H9 (cell line): ENCODE data around the gene ETV7. TPM values are rescaled to one million over a fixed set of nuclear protein-coding genes. Genes with fewer than 3 reads are reported as not detected.

Experiments used
- DNase-seq: peaks from one replicate; pipeline ENCODE4 v3.0.0-alpha.2; 2017
- H2AFZ ChIP-seq: one replicate; pipeline ENCODE4 v1.6.1; 2013; ENCODE audit warnings: mild to moderate bottlenecking, low read length, control low read depth, moderate library complexity
- H2AK5ac ChIP-seq: 2 replicates; pipeline ENCODE4 v1.6.1; 2013; ENCODE audit warnings: low read length, control low read depth, mixed read lengths; ENCODE audit not compliant: insufficient read length
- H2BK120ac ChIP-seq: one replicate; pipeline ENCODE4 v1.6.1; 2013; ENCODE audit warnings: low read depth, mild to moderate bottlenecking, low read length, control low read depth, inconsistent platforms; ENCODE audit not compliant: poor library complexity, severe bottlenecking
- H2BK12ac ChIP-seq: 2 replicates; pipeline ENCODE4 v1.6.1; 2013; ENCODE audit warnings: low read length, control low read depth, mixed read lengths, low read depth; ENCODE audit not compliant: insufficient read length
- H2BK15ac ChIP-seq: 2 replicates; pipeline ENCODE4 v1.6.1; 2013; ENCODE audit warnings: low read depth, low read length, control low read depth
- H2BK20ac ChIP-seq: one replicate; pipeline ENCODE4 v1.6.1; 2013; ENCODE audit warnings: low read depth, mild to moderate bottlenecking, low read length, control low read depth, inconsistent platforms; ENCODE audit not compliant: poor library complexity, severe bottlenecking
- H2BK5ac ChIP-seq: 2 replicates; pipeline ENCODE4 v1.6.1; 2013; ENCODE audit warnings: low read length, control low read depth, mixed read lengths; ENCODE audit not compliant: insufficient read length
- H3K14ac ChIP-seq: 2 replicates; pipeline ENCODE4 v1.6.1; 2013; ENCODE audit warnings: low read length, control low read depth; ENCODE audit not compliant: insufficient read depth
- H3K18ac ChIP-seq: 2 replicates; pipeline ENCODE4 v1.6.1; 2013; ENCODE audit warnings: low read depth, mild to moderate bottlenecking, mixed read lengths, low read length, control low read depth; ENCODE audit not compliant: insufficient read length
- H3K23ac ChIP-seq: 2 replicates; pipeline ENCODE4 v1.6.1; 2013; ENCODE audit warnings: low read length, control low read depth, mixed read lengths, low read depth; ENCODE audit not compliant: insufficient read length
- H3K23me2 ChIP-seq: 2 replicates; pipeline ENCODE4 v1.6.1; 2013; ENCODE audit warnings: low read depth, mild to moderate bottlenecking, mixed read lengths, low read length, control low read depth; ENCODE audit not compliant: insufficient read length, poor library complexity, severe bottlenecking
- H3K27ac ChIP-seq: 2 replicates; pipeline ENCODE4 v1.5.1; 2013; ENCODE audit warnings: low read length, control low read depth, mixed read lengths, low read depth; ENCODE audit not compliant: insufficient read length
- H3K27me3 ChIP-seq: 2 replicates; pipeline ENCODE4 v1.6.1; 2013; ENCODE audit warnings: low read length, control low read depth, inconsistent platforms; ENCODE audit not compliant: insufficient read depth
- H3K4ac ChIP-seq: 2 replicates; pipeline ENCODE4 v1.6.1; 2013; ENCODE audit warnings: low read depth, mild to moderate bottlenecking, control low read depth, inconsistent platforms, low read length, moderate library complexity
- H3K4me1 ChIP-seq: 2 replicates; pipeline ENCODE4 v1.6.1; 2013; ENCODE audit warnings: low read length, control low read depth, inconsistent platforms; ENCODE audit not compliant: insufficient read depth
- H3K4me2 ChIP-seq: 2 replicates; pipeline ENCODE4 v1.6.1; 2013; ENCODE audit warnings: low read length, control low read depth, mixed read lengths; ENCODE audit not compliant: insufficient read length, insufficient read depth
- H3K56ac ChIP-seq: 2 replicates; pipeline ENCODE4 v1.6.1; 2013; ENCODE audit warnings: low read depth, mild to moderate bottlenecking, mixed read lengths, low read length, control low read depth; ENCODE audit not compliant: insufficient read length
- H3K79me1 ChIP-seq: 2 replicates; pipeline ENCODE4 v1.6.1; 2013; ENCODE audit warnings: low read depth, mild to moderate bottlenecking, moderate library complexity, low read length, control low read depth, inconsistent platforms; ENCODE audit not compliant: insufficient read depth, poor library complexity, severe bottlenecking
- H3K79me2 ChIP-seq: 2 replicates; pipeline ENCODE4 v1.6.1; 2013; ENCODE audit warnings: low read length, control low read depth, inconsistent platforms; ENCODE audit not compliant: insufficient read depth
- H3K9ac ChIP-seq: 2 replicates; pipeline ENCODE4 v1.6.1; 2013; ENCODE audit warnings: low read length, control low read depth, mixed read lengths; ENCODE audit not compliant: insufficient read length; ENCODE audit errors: extremely low read depth
- H3K9me3 ChIP-seq: one replicate; pipeline ENCODE4 v1.6.1; 2013; ENCODE audit warnings: low read depth, low read length, inconsistent platforms; ENCODE audit not compliant: control insufficient read depth
- H3T11ph ChIP-seq: one replicate; pipeline ENCODE4 v1.6.1; 2013; ENCODE audit warnings: mild to moderate bottlenecking, low read length, control low read depth, inconsistent platforms
- H4K20me1 ChIP-seq: one replicate; pipeline ENCODE4 v1.6.1; 2013; ENCODE audit not compliant: control insufficient read depth, insufficient read length, insufficient read depth
- H4K5ac ChIP-seq: 2 replicates; pipeline ENCODE4 v1.6.1; 2013; ENCODE audit warnings: low read depth, mild to moderate bottlenecking, mixed read lengths, low read length, control low read depth; ENCODE audit not compliant: insufficient read length
- H4K8ac ChIP-seq: replicated peaks from 2 replicates; pipeline ENCODE4 v1.6.1; 2013; ENCODE audit warnings: low read length, control low read depth, mixed read lengths, low read depth; ENCODE audit not compliant: insufficient read length
- H4K91ac ChIP-seq: 2 replicates; pipeline ENCODE4 v1.6.1; 2013; ENCODE audit warnings: low read depth, mild to moderate bottlenecking, moderate library complexity, mixed read lengths, low read length, control low read depth; ENCODE audit not compliant: insufficient read length
- H3K27ac Mint-ChIP-seq, 3 experiments: 2 replicates in 2 of 3; 3 replicates in 1 of 3; pipeline ENCODE4 v1.8.0; 2020 to 2021; ENCODE audit warnings: mixed read lengths in 3 of 3, mild to moderate bottlenecking in 1 of 3, moderate library complexity in 1 of 3
- H3K27me3 Mint-ChIP-seq: 2 replicates; pipeline ENCODE4 v1.8.0; 2021; ENCODE audit warnings: low read depth, mild to moderate bottlenecking, moderate library complexity, mixed read lengths
- H3K36me3 Mint-ChIP-seq, 3 experiments: 2 replicates in 2 of 3; 3 replicates in 1 of 3; pipeline ENCODE4 v1.8.0; 2020 to 2021; ENCODE audit warnings: low read depth in 3 of 3, mixed read lengths in 3 of 3; ENCODE audit not compliant: insufficient read depth in 1 of 3
- H3K4me1 Mint-ChIP-seq, 2 experiments: 2 replicates each; pipeline ENCODE4 v1.8.0; 2020; ENCODE audit warnings: mixed read lengths in 2 of 2
- H3K4me3 Mint-ChIP-seq, 2 experiments: 2 replicates in 1 of 2; 3 replicates in 1 of 2; pipeline ENCODE4 v1.8.0; 2020 to 2021; ENCODE audit warnings: mild to moderate bottlenecking in 2 of 2, mixed read lengths in 2 of 2, moderate library complexity in 1 of 2
- H3K9me3 Mint-ChIP-seq, 2 experiments: 2 replicates in 1 of 2; 3 replicates in 1 of 2; pipeline ENCODE4 v1.8.0; 2020; ENCODE audit warnings: mild to moderate bottlenecking in 2 of 2, mixed read lengths in 2 of 2, moderate library complexity in 1 of 2
- WGBS: extraction: QIAGEN DNeasy Blood & Tissue Kit; methylation state at CpG from one replicate; pipeline ENCODE4 v1.1.7; 2013; ENCODE audit warnings: missing lambda C conversion rate, low lambda C conversion rate, mixed read lengths; ENCODE audit not compliant: insufficient read length; ENCODE audit errors: extremely low coverage; 5-methylcytosine and 5-hydroxymethylcytosine counted together
- total RNA-seq: library from RNA; stranded (reverse); gene quantifications from 2 replicates; pipeline ENCODE4 v1.2.1, GENCODE V29; 2021
- TF ChIP-seq, protein P1 (sequence below): fragments of 200-600 bp; sonication (generic); conservative IDR thresholded peaks from 3 replicates; pipeline ENCODE4 v1.8.0; 2021; ENCODE audit warnings: antibody characterized with exemption, mild to moderate bottlenecking

The ETV7 gene
- total RNA-seq, 1 experiment from 2014 or later: 0.92 TPM

DNA sequence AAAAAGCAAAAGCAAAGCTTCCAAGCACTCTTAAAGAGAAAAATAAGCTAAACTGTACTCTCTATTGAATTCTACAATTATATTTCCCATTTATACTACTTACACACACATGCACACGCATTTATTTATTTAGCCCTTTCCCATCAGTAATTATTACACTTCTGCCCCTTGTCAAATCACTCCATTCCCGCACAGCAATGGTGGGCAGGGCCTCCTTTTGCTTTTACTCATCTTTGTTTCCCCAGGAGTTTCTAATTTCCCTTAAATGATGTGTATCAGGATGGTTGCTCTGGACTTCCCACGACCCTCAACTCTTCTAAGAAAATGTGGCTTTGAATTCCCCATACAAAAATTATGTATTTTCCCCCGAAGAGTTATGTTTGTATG, 35.2 kb upstream of the ETV7 start:
- Histone ChIP-seq H3K27me3 (no peaks in the 10 kb centered on the region), H3T11ph (no peak overlapping the region), H3K4me2 (peak overlapping the region; percentile 40), H2AFZ (peak overlapping the region; percentile 65), H2BK20ac (no peak overlapping the region), H3K9ac (no peak overlapping the region), H4K20me1 (no peaks in the 10 kb centered on the region), H3K27ac (no peak overlapping the region), H4K8ac (no peak overlapping the region), H3K23ac (no peak overlapping the region), H3K79me1 (no peaks in the 10 kb centered on the region), H3K4me1 (no peaks in the 10 kb centered on the region), H3K23me2 (peaks cover 9% of the 10 kb centered on the region), H4K5ac (no peak overlapping the region), H3K4ac (no peak overlapping the region), H2BK12ac (no peak overlapping the region), H2BK5ac (no peak overlapping the region), H3K79me2 (no peaks in the 10 kb centered on the region), H3K56ac (no peak overlapping the region), H4K91ac (no peak overlapping the region), H3K9me3 (no peaks in the 10 kb centered on the region), H2AK5ac (no peak overlapping the region), H2BK120ac (no peak overlapping the region), H3K18ac (no peak overlapping the region), H2BK15ac (no peak overlapping the region), H3K14ac (no peak overlapping the region)
- H3K27ac Mint-ChIP-seq: peak overlapping the region; percentile 62 to 87 (median 72); a peak in 4 of 7 replicates
- peaks cover 15 to 16% of the 10 kb centered on the region in 2 experiments for H3K4me1 Mint-ChIP-seq
- H3K27me3 Mint-ChIP-seq: no peaks in the 10 kb centered on the region; the same call in 1 of the 2 replicates
- WGBS: 100% methylated on average over 1 of the region's 4 CpGs
- no peak for DNase-seq
- H3K9me3 Mint-ChIP-seq: no peaks in the 10 kb centered on the region; a peak in 1 of 5 replicates
- TF ChIP-seq, protein P1, sequence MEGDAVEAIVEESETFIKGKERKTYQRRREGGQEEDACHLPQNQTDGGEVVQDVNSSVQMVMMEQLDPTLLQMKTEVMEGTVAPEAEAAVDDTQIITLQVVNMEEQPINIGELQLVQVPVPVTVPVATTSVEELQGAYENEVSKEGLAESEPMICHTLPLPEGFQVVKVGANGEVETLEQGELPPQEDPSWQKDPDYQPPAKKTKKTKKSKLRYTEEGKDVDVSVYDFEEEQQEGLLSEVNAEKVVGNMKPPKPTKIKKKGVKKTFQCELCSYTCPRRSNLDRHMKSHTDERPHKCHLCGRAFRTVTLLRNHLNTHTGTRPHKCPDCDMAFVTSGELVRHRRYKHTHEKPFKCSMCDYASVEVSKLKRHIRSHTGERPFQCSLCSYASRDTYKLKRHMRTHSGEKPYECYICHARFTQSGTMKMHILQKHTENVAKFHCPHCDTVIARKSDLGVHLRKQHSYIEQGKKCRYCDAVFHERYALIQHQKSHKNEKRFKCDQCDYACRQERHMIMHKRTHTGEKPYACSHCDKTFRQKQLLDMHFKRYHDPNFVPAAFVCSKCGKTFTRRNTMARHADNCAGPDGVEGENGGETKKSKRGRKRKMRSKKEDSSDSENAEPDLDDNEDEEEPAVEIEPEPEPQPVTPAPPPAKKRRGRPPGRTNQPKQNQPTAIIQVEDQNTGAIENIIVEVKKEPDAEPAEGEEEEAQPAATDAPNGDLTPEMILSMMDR: no peak
- no peaks in the 10 kb centered on the region for H3K36me3 Mint-ChIP-seq
- peak overlapping the region; percentile 81 to 83 for H3K4me3 Mint-ChIP-seq
